HL-60 (cell line): ENCODE measurements around the gene NPIPA2.
"Not testable (repeated sequence)": the region's sequence is repeated elsewhere in the genome, so short reads cannot be mapped to it uniquely, and the experiment has no call there.

ENCODE experiments used
- TF ChIP-seq, protein P1 (sequence below): IDR thresholded peaks from 2 replicates; pipeline ENCODE4 v1.6.1; 2012; ENCODE audit warnings: low read depth; ENCODE audit not compliant: insufficient replicate concordance
- TF ChIP-seq, protein P2 (sequence below): IDR thresholded peaks from one replicate; pipeline ENCODE4 v1.5.1; 2011; ENCODE audit warnings: low read length, control low read depth, inconsistent platforms; ENCODE audit not compliant: insufficient read depth

DNA sequence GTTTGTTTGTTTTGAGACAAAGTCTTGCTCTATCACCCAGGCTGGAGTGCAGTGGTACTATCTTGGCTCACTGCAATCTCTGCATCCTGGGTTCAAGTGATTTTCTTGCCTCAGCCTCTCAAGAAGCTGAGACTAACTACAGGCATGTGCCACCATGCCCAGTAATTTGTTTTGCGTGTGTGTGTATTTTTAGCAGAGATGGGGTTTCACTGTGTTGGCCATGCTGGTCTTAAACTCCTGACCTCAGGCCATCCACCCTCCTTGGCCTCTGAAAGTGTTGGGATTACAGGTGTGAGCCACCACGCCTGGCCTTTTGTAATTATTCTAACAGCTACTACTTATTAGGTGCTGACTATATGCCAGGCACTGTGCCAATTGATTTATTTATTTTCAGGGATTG lies 33.3 kb downstream of the NPIPA2 start:
- TF ChIP-seq, protein P1, sequence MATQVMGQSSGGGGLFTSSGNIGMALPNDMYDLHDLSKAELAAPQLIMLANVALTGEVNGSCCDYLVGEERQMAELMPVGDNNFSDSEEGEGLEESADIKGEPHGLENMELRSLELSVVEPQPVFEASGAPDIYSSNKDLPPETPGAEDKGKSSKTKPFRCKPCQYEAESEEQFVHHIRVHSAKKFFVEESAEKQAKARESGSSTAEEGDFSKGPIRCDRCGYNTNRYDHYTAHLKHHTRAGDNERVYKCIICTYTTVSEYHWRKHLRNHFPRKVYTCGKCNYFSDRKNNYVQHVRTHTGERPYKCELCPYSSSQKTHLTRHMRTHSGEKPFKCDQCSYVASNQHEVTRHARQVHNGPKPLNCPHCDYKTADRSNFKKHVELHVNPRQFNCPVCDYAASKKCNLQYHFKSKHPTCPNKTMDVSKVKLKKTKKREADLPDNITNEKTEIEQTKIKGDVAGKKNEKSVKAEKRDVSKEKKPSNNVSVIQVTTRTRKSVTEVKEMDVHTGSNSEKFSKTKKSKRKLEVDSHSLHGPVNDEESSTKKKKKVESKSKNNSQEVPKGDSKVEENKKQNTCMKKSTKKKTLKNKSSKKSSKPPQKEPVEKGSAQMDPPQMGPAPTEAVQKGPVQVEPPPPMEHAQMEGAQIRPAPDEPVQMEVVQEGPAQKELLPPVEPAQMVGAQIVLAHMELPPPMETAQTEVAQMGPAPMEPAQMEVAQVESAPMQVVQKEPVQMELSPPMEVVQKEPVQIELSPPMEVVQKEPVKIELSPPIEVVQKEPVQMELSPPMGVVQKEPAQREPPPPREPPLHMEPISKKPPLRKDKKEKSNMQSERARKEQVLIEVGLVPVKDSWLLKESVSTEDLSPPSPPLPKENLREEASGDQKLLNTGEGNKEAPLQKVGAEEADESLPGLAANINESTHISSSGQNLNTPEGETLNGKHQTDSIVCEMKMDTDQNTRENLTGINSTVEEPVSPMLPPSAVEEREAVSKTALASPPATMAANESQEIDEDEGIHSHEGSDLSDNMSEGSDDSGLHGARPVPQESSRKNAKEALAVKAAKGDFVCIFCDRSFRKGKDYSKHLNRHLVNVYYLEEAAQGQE: not testable (repeated sequence)
- TF ChIP-seq, protein P2, sequence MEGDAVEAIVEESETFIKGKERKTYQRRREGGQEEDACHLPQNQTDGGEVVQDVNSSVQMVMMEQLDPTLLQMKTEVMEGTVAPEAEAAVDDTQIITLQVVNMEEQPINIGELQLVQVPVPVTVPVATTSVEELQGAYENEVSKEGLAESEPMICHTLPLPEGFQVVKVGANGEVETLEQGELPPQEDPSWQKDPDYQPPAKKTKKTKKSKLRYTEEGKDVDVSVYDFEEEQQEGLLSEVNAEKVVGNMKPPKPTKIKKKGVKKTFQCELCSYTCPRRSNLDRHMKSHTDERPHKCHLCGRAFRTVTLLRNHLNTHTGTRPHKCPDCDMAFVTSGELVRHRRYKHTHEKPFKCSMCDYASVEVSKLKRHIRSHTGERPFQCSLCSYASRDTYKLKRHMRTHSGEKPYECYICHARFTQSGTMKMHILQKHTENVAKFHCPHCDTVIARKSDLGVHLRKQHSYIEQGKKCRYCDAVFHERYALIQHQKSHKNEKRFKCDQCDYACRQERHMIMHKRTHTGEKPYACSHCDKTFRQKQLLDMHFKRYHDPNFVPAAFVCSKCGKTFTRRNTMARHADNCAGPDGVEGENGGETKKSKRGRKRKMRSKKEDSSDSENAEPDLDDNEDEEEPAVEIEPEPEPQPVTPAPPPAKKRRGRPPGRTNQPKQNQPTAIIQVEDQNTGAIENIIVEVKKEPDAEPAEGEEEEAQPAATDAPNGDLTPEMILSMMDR: not testable (repeated sequence)
